ENCODE data around the gene PSD2. TPM values are rescaled to one million over a fixed set of nuclear protein-coding genes. Genes with fewer than 3 reads are reported as not detected.
"Not testable (repeated sequence)": the region's sequence is repeated elsewhere in the genome, so short reads cannot be mapped to it uniquely, and the experiment has no call there.

The PSD2 gene
- total and polyA plus RNA-seq, 10 of the 15 experiments (the other 5 are each of a cell fraction or from before 2014, with no cell fraction given), result 0.02 to 0.14 (median 0.03) TPM; not detected in 5

DNA sequence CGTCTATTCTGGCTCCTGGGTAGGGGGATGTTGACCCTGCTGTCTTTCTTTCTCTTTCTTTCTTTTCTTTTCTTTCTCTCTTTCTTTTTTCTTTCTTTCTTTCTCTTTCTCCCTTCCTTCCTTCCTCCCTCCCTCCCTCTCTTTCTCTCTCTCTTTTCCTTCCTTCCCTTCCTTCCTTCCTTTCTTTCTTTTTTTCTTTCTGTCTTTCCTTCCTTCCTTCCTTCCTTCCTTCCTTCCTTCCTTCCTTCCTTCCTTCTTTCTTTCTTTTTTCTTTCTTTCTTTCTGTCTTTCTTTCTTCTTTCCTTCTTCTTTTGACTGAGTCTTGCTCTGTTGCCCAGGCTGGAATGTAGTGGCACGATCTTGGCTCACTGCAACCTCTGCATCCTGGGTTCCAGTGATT, 3.0 kb upstream of the PSD2 start:
- POLR2A ChIA-PET; H4K20me1 ChIP-seq (ENCODE audit: control insufficient read depth, insufficient read depth); FAIRE-seq; H3K4me3 ChIP-seq; DNase-seq (ENCODE audit: low read depth, low spot score); H3K9me3 ChIP-seq (replicated peaks; ENCODE audit: control insufficient read depth, insufficient read depth, low read length); H3K79me2 ChIP-seq (ENCODE audit: control insufficient read depth, insufficient read depth, low read length); intact Hi-C loops (cut with micrococcal nuclease; ENCODE audit: unreplicated experiment); BruUV-seq (replicated peaks); H3K4me2 ChIP-seq (ENCODE audit: control insufficient read depth, insufficient read depth); H3K9ac ChIP-seq (ENCODE audit: control insufficient read depth, insufficient read depth, low read length); H3K4me1 ChIP-seq (ENCODE audit: control insufficient read depth, insufficient read depth, low read length); H2AFZ ChIP-seq (ENCODE audit: control insufficient read depth, low read depth, low read length); H3K36me3 ChIP-seq (ENCODE audit: control insufficient read depth in 2 of 2, insufficient read depth in 2 of 2, low read length in 1 of 2); in situ Hi-C loops (cut with MboI); ATAC-seq; H3K27ac ChIP-seq (ENCODE audit: control insufficient read depth, insufficient read depth): not testable (repeated sequence)
- ChIA-PET SMC1A (ENCODE audit: uncharacterized antibody, unreplicated experiment) (interaction anchor here (1.2 to 1.6 kb wide), 2 partner anchors 51 to 177 kb away, joined by 3 to 5 read pairs; no protein-coding TSS in a partner anchor), RAD21 (ENCODE audit: unreplicated experiment) (interaction anchor here (3.7 kb wide), 1 partner anchor 176 kb away, joined by 16 read pairs; no protein-coding TSS in a partner anchor), CTCF (interaction anchor here (1.9 to 10.4 kb wide), 4 partner anchors 17 to 177 kb away, joined by 5 to 298 read pairs (median 78); no protein-coding TSS in a partner anchor)
- peaks cover 15 to 16% of the 10 kb centered on the region in 2 experiments for H3K27me3 ChIP-seq (replicated peaks in 1 of 2; ENCODE audit: control insufficient read depth in 2 of 2, insufficient read depth in 2 of 2, low read length in 1 of 2)
- WGBS (ENCODE audit: insufficient coverage, insufficient replicate concordance, low lambda C conversion rate, missing lambda C conversion rate), result 23% methylated on average over 2 of the region's 2 CpGs

DNA sequence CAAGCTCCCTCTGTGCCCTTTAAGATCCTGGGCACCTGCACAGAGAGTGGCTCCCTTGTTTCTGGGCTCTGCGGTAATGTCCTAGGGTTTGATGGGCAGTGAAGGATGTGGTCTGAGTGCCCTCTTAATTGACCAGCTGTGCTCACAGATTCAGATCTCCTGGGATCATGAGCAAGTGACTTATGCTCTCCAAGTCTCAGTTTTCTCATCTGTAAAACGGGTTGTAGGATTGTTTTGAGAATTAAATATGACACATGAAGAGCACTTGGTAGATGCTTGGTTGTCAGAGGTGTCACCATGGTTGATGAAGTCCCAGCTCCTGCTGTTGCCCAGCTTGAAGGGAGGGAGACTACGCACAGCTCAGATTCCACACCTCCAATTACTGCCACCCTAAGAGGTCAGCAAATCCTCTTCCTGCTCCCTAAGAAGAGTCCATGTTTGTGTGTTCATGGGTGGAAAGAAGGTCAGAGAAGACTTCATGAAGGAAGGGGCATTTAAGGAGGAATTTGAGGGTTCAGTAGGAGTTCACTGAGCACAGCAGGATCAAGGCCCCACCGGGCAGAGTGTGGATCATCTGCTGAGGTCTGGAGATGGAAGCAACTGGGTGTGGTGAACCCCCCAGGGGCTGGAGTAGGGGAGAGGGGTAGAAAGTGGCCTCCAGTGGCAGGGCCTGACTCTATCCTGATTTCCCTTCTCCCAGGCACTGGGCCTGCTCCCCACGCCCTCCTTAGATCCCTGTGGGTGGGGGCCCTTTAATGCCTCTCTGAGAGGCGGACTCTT, 1.4 kb upstream of the PSD2 start:
- Histone ChIP-seq H3K4me3 (no peak overlapping the region), H3K4me2 (ENCODE audit: control insufficient read depth, insufficient read depth) (no peak overlapping the region), H3K9me3 (replicated peaks; ENCODE audit: control insufficient read depth, insufficient read depth, low read length) (no peaks in the 10 kb centered on the region), H2AFZ (ENCODE audit: control insufficient read depth, low read depth, low read length) (no peak overlapping the region), H3K27me3 (replicated peaks in 1 of 2; ENCODE audit: control insufficient read depth in 2 of 2, insufficient read depth in 2 of 2, low read length in 1 of 2) (peaks cover 16 to 19% of the 10 kb centered on the region in 2 experiments), H3K79me2 (ENCODE audit: control insufficient read depth, insufficient read depth, low read length) (no peaks in the 10 kb centered on the region), H3K36me3 (ENCODE audit: control insufficient read depth in 2 of 2, insufficient read depth in 2 of 2, low read length in 1 of 2) (no peaks in the 10 kb centered on the region), H3K27ac (ENCODE audit: control insufficient read depth, insufficient read depth) (no peak overlapping the region), H3K9ac (ENCODE audit: control insufficient read depth, insufficient read depth, low read length) (no peak overlapping the region), H4K20me1 (ENCODE audit: control insufficient read depth, insufficient read depth) (no peaks in the 10 kb centered on the region; the same call in 1 of the 2 replicates), H3K4me1 (ENCODE audit: control insufficient read depth, insufficient read depth, low read length) (no peaks in the 10 kb centered on the region)
- in situ Hi-C loops (cut with MboI), result no loop called here
- RAD21 ChIA-PET (ENCODE audit: unreplicated experiment), result interaction anchor here (3.7 kb wide), 1 partner anchor 175 kb away, joined by 16 read pairs; no protein-coding TSS in a partner anchor
- intact Hi-C loops (cut with micrococcal nuclease; ENCODE audit: unreplicated experiment), result no loop called here
- FAIRE-seq (no peak), ATAC-seq (no peak; the same call in 2 of the 3 replicates), DNase-seq (ENCODE audit: low read depth, low spot score) (no peak)
- SMC1A ChIA-PET (ENCODE audit: uncharacterized antibody, unreplicated experiment), result interaction anchor here (1.1 to 1.6 kb wide), 2 partner anchors 50 to 175 kb away, joined by 3 to 5 read pairs; no protein-coding TSS in a partner anchor
- TF ChIP-seq SREBF1 (IDR thresholded peaks at IDR 0.05; ENCODE audit: low read length) (no peak), CREM (IDR thresholded peaks at IDR 0.05; ENCODE audit: low read depth) (no peak), YY1 (IDR thresholded peaks at IDR 0.05; ENCODE audit: low read depth, low read length) (no peak), IKZF2 (IDR thresholded peaks at IDR 0.05) (no peak), SMC3 (IDR thresholded peaks at IDR 0.05; ENCODE audit: borderline replicate concordance, low read length) (no peak)
- TF ChIP-seq, protein P1, sequence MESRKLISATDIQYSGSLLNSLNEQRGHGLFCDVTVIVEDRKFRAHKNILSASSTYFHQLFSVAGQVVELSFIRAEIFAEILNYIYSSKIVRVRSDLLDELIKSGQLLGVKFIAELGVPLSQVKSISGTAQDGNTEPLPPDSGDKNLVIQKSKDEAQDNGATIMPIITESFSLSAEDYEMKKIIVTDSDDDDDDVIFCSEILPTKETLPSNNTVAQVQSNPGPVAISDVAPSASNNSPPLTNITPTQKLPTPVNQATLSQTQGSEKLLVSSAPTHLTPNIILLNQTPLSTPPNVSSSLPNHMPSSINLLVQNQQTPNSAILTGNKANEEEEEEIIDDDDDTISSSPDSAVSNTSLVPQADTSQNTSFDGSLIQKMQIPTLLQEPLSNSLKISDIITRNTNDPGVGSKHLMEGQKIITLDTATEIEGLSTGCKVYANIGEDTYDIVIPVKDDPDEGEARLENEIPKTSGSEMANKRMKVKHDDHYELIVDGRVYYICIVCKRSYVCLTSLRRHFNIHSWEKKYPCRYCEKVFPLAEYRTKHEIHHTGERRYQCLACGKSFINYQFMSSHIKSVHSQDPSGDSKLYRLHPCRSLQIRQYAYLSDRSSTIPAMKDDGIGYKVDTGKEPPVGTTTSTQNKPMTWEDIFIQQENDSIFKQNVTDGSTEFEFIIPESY (IDR thresholded peaks at IDR 0.05), result no peak
- TF ChIP-seq, protein P2, sequence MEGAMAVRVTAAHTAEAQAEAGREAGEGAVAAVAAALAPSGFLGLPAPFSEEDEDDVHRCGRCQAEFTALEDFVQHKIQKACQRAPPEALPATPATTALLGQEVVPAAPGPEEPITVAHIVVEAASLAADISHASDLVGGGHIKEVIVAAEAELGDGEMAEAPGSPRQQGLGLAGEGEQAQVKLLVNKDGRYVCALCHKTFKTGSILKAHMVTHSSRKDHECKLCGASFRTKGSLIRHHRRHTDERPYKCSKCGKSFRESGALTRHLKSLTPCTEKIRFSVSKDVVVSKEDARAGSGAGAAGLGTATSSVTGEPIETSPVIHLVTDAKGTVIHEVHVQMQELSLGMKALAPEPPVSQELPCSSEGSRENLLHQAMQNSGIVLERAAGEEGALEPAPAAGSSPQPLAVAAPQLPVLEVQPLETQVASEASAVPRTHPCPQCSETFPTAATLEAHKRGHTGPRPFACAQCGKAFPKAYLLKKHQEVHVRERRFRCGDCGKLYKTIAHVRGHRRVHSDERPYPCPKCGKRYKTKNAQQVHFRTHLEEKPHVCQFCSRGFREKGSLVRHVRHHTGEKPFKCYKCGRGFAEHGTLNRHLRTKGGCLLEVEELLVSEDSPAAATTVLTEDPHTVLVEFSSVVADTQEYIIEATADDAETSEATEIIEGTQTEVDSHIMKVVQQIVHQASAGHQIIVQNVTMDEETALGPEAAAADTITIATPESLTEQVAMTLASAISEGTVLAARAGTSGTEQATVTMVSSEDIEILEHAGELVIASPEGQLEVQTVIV (IDR thresholded peaks at IDR 0.05; ENCODE audit: borderline replicate concordance, partially characterized antibody), result no peak
- TF ChIP-seq, protein P3, sequence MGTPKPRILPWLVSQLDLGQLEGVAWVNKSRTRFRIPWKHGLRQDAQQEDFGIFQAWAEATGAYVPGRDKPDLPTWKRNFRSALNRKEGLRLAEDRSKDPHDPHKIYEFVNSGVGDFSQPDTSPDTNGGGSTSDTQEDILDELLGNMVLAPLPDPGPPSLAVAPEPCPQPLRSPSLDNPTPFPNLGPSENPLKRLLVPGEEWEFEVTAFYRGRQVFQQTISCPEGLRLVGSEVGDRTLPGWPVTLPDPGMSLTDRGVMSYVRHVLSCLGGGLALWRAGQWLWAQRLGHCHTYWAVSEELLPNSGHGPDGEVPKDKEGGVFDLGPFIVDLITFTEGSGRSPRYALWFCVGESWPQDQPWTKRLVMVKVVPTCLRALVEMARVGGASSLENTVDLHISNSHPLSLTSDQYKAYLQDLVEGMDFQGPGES (IDR thresholded peaks at IDR 0.05), result no peak
- CTCF ChIA-PET, result interaction anchor here (1.9 to 10.4 kb wide), 3 partner anchors 19 to 175 kb away, joined by 5 to 298 read pairs (median 146); no protein-coding TSS in a partner anchor
- POLR2A ChIA-PET, result no interaction called here
- no TSS peak for BruUV-seq (replicated peaks)
- WGBS (ENCODE audit: insufficient coverage, insufficient replicate concordance, low lambda C conversion rate, missing lambda C conversion rate), result 41% methylated on average over 6 of the region's 6 CpGs

Data from GM12878 (cell line).